NCI-H1930 (cell line): ENCODE measurements around the gene TMEM145.
"Not testable (repeated sequence)": the region's sequence is repeated elsewhere in the genome, so short reads cannot be mapped to it uniquely, and the experiment has no call there.

ENCODE experiments used
- DNase-seq, 2 experiments: peaks; one replicate each; lab custom pipeline; 2025; lab: John Stamatoyannopoulos, UW

Gene TMEM145

DNA sequence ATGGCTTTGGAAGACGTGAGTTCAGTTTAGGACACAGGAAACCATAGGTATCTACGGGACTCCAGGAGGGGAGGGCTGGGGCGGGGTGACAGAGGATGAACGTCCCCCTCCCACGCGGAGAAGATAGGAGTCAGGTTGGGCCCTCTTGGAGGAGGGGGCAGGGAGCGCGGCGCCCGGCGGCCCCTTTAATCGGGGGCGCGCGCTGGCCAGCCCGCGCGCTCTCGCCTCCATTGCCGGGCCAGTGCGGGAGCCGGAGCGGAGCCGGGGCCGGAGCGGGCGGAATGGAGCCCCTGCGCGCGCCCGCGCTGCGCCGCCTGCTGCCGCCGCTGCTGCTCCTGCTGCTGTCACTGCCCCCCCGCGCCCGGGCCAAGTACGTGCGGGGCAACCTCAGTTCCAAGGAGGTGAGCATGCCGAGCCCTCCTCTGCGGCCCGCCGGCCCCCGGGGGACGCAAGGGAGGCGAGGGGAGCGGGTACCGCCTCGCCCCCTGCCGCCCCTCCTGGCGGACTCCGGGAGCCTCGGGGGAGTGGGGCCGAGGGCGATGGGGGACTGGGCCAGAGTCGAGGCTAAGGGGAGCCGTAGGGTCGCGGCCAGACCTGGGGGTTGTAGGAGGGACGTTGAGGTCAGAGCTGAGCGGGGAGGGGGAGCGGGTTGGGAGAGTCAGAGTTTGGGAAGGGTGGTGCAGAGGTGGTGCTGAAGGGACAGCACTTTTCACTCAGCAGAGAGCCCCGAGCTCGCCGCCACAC, at the start of gene TMEM145:
Gene TMEM145, plus strand, starts transcription at position 214 of the 744 bp plus-strand sequence. Its CDS starts 68 bp downstream, at position 282.
- DNase-seq, result peak; percentile 39 to 59

DNA sequence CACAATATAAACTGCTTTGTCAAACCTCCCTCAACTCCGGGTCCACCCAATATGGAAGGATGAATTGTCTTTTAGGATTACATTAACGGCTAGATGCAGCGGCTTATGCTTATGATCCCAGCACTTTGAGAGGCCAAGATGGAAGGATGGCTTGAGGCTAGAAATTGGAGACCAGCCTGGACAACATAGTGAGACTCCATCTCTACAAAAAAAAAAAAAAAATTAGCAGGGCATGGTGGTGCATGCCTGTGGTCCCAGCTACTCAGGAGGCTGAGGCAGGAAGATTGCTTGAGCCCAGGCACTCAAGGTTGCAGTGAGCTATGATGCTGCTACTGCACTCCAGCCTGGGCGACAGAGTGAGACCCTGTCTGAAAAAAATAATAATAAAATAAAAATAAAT, 47.0 kb upstream of the TMEM145 start:
- not testable (repeated sequence) for DNase-seq

DNA sequence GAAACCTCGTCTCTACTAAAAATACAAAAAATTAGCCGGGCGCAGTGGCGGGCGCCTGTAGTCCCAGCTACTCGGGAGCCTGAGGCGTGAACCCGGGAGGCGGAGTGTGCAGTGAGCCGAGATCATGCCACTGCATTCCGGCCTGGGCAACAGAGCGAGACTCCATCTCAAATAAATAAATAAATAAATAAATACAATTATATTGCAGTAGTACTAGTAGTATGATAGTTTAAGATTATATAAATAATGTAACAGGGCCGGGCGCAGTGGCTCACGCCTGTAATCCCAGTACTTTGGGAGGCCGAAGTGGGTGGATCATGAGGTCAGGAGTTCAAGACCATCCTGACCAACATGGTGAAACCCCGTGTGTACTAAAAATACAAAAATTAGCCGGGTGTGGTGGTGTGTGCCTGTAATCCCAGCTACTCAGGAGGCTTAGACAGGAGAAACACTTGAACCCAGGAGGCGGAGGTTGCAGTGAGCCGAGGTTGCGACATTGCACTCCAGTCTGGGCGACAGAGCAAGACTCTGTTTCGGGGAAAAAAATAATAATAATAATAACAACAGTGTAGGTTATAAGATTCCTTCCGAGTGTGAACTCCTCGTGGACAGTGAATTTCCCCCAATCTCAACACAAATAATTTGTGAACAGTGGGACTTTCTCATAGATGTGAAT, 46.0 kb upstream of the TMEM145 start:
- DNase-seq, result not testable (repeated sequence)

DNA sequence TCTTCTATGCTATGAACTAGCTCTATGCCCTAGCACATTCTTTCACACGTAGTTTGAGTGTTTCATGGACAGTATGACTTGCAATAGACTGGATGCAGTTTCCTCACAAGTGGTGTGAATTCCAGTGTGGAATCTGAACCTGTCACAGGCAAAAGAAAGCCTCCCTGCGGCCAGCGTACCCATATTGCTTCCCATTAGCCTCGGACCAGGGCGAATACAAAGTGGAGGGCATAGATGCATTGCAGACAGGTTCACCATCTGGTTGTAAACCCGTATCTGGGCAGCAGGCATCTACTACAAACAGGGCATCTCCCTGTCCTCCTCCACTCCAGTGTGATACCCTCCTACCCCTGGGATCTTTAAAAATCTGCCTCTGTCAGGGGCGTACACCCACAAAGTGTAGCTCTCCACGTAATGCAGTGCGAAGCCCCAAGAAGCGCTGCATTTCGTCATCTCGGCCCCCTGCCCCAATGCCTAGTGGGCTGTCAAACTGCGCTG, 45.4 kb upstream of the TMEM145 start:
- DNase-seq, result no peak

DNA sequence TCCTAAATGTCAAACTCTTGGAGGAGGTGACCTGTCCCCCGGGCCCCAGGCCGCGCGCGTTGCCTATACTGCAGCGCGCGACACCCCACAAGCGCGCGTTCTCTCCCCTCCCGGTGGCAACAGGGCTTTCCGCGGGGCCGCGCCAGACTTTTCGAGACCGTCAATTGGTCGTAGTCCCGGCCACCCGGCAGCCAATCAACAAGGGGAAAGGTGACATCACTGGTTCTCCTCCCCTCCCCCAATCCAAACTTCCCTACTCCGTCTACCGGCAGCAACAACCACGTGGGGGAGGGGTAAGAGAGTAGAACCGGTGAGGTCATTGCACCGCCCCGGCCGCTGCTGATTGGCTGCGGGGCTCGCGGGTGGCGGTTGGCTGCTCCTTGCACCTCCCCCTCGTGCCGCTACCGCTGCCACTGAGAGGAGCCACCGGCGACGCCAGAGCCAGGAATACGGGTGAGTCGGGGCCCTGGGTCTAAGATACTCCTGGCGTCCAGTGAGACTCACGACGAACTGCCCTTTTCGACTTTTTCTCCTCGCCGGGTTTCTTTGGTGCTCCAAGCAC, 44.9 kb upstream of the TMEM145 start:
- peak; percentile 99 for DNase-seq

DNA sequence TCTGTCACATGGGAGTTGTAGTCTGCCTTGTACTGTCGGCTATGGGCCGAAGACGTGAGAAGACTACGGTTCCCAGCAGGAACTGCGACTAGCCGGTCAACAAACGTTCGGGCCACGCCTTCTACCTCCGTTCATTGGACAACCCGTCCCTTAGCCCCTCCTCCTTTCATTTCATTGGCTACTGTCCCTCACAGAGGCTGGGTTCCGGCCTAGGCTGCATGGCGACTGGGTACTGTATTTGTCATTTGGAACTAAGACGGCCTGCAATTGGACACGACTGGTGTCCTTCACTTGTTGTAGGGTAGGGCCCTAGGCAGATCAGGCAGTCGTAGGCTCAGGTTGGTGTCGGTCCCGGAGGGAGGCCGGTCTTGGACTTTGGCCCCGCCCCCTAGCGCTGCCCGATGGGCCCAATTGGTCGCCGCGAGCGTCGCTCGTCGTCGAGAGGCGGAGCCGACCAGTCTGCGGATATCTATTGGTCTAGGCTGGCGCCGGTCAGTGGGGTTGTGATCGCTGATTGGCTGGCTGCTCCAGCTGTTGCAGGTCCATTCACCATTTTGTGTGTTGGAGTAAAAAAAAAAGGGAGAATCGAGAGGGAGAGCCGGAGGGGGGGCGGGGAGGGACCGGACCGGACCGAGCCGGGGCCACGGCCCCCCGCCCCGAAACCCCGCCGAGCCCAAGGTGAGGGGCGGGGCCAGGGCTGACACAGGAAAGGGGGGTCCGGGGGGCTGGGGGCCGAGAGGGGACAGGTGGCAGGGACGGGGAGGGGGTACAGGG, 44.2 kb upstream of the TMEM145 start, which contains the start of gene CIC:
Gene CIC, plus strand, starts transcription at position 549 of the 774 bp plus-strand sequence. CDS start 2,532 bp downstream, outside the sequence.
- peak; percentile 100 for DNase-seq

DNA sequence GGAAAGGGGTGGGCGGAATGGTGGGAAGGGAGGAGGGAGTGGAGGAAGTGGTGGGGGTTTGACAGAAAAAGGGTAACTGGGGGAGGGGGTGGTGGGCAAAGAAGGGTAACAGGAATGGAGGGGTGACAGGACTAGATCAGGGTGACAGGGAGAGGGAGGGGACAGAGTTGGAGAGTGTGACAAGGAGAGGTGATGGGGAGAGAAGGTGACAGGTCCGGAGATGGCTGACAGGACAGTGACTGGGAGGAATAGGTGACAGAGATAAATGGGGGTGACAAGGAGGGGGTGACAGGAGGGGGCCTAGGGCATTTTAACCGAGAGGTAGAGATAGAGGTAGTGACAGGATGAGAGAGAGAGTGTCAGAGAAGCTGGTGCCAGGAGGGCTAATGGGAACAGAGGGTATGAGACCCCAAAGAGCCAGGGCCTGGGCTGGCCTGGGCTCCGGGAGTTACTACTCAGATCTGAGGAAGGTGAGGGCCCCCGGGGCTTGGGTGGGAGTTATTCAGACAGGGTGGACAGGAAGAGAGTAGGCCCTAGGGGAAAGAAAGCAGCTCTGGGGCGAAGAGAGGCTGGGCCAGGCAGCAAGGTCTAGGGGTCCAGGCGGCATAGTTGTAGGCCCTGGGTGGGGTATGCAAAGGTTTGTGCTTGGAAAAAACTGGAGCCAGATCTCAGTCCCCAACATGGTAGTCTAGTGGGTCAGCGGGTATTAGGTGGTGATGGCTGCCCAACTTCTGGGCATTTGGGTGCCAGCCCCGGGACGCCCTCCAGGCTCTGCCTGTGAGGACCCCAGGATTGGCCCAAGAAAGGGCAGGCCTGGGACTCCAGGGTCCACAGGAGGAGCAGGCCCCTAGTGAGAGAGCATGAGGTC, 43.4 kb upstream of the TMEM145 start:
- no peak for DNase-seq

DNA sequence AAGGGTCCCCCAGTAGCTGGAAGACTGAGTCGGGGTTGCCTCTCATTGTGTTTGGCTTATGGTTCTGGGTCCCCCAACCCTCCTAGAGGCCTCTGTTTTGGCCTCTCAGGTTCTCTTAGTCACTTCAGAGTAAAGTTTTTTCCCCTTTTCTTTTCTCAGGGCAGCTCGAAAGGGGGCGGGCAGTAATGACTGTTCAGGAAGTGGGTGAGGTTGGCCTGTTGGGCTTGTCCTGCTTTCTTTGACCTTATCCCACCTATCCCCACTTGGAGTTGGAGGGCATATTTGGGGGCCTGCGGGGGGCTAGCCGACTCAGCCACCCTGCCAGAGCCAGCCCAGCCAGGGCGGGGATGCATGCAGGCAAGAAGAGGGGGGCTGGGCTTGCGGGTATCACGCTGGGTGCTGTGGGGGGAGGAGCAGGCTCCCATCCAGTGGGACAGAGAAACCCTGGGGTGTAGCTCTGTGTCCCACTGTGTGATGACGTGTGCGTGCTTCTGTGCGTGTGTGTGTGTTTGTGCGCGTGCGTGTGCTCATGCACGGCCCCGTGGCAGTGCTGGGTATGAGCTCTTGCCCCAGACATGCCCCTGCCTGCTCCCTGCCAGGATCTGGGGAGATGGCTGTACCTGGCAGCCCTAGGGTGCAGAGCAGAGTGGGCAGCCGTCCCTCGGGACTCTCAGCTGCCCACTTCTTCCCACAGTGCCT, 42.6 kb upstream of the TMEM145 start:
- DNase-seq, result no peak

DNA sequence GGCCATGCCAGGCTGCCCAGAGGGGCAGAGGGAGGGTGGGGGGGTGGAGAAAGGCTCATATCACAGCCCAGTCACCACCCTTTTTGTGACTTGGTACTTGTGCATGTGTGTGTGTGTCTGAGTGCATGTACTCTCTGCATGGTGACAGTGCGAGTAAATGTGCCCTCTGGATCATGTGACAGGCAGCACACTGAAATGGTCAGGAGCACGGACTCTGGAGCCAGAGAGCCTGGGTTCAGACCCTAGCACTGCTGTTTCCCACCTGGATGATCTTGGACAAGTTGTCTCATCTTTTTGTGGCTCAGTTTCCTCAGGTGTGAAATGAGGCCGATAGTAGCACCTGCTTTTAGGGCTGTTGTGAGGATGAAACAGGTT, 42.1 kb upstream of the TMEM145 start:
- no peak for DNase-seq

DNA sequence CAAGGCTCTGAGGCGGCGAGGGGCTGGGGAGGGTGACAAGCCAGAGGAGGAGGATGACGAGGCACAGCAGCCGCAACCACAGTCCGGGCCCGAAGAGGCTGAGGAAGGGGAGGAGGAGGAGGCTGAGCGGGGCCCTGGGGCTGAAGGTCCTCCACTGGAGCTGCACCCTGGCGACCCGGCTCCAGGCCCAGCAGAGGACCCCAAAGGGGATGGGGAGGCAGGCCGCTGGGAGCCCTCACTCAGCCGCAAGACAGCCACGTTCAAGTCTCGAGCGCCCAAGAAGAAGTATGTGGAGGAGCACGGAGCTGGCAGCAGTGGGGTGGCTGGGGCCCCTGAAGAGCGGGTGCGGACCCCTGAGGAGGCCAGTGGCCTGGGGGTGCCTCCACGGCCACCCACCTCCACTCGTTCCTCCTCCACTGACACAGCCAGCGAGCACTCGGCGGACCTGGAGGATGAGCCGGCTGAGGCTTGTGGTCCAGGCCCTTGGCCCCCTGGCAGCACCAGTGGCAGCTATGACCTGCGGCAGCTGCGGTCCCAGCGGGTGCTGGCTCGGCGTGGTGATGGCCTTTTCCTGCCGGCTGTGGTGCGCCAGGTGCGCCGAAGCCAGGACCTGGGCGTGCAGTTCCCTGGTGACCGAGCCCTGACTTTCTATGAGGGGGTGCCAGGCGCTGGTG, 41.1 kb upstream of the TMEM145 start:
- DNase-seq, result no peak

DNA sequence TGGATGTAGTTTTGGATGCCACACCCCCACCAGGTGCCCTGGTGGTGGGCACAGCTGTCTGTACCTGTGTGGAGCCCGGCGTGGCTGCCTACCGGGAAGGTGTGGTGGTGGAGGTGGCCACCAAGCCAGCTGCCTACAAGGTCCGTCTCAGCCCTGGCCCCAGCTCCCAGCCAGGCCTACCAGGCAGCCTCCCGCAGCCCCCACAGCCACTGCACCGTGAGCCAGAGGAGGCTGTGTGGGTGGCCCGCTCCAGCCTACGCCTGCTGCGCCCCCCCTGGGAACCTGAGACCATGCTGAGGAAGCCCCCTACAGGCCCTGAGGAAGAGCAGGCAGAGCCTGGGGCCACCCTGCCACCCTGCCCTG, 40.6 kb upstream of the TMEM145 start:
- DNase-seq, result no peak

DNA sequence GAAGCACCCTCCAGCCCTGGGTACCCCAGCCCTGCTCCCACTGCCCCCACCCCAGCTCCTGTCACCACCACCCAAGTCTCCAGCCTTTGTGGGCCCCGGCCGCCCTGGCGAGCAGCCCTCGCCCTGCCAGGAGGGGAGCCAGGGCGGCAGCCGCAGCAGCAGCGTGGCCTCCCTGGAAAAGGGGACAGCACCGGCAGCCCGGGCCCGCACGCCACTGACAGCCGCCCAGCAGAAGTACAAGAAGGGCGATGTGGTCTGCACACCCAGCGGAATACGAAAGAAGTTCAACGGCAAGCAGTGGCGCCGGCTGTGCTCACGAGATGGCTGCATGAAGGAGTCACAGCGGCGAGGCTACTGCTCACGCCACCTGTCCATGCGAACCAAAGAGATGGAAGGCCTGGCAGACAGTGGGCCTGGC, 40.1 kb upstream of the TMEM145 start:
- no peak for DNase-seq

DNA sequence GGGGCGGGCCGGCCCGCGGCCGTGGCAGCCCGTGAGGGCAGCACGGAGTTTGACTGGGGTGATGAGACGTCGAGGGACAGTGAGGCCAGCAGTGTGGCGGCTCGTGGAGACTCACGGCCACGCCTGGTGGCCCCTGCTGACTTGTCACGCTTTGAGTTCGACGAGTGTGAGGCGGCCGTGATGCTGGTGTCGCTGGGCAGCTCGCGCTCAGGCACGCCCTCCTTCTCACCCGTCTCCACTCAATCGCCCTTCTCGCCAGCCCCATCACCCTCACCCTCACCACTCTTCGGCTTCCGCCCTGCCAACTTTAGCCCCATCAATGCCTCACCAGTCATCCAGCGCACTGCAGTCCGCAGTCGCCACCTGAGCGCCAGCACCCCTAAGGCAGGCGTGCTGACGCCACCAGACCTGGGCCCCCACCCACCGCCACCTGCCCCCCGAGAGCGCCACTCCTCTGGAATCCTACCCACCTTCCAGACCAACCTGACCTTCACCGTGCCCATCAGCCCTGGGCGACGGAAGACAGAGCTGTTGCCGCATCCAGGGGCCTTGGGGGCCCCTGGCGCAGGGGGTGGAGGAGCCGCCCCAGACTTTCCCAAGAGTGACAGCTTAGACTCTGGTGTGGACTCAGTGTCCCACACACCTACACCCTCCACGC, 39.6 kb upstream of the TMEM145 start:
- DNase-seq, result no peak

DNA sequence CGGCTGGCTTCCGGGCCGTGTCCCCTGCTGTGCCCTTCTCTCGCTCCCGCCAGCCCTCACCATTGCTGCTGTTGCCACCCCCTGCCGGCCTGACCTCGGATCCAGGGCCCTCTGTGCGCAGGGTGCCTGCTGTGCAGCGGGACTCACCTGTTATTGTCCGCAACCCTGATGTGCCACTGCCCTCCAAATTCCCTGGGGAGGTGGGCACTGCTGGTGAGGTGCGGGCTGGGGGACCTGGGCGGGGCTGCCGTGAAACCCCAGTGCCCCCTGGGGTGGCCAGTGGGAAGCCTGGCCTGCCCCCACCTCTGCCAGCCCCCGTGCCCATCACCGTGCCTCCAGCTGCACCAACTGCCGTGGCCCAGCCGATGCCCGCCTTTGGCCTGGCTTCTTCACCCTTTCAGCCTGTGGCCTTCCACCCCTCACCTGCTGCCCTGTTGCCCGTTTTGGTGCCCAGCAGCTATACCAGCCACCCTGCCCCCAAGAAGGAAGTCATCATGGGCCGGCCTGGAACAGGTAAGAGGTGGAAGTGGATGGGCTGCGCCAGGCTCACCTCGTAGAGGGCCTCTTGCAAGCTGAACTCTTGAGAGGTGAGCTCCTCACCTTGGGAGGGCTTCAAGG, 38.9 kb upstream of the TMEM145 start:
- no peak for DNase-seq

DNA sequence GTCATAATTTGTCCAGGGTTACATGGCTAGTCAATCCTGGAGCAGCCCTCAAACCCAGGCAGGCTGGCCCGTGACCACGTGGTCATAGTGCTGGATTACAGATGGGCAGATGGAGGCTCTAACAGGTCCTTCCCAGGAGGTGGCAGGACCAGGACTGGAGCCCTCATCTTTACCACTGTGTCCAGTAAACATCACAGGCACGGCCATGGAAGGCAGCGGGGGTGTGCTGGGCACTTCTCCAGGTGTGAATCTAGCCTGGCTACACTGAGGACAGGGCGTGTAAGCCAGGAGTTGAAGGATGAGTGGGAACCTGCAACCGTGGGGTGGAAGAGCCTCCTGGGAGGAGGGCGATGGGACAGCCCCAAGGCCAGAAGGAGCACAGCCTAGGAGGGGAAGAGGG, 38.0 kb upstream of the TMEM145 start:
- DNase-seq, result no peak

DNA sequence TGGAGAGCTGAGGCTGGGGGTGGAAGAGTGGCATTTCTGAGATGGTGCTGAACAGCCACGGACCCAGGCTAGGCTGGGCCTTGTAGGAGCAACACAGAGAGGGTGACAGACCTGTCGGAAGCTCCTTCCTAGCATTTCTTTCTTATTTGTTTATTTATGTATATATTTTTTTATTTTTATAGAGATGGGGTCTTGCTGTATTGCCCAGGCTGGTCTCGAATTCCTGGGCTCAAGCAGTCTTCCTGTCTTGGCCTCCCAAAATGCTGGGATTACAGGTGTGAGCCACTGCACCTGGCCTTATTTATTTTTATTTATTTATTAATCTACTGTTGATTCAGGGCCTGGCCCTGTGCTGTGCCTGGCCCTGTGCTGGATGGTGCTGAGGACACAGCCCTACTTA, 37.6 kb upstream of the TMEM145 start:
- DNase-seq, result no peak

DNA sequence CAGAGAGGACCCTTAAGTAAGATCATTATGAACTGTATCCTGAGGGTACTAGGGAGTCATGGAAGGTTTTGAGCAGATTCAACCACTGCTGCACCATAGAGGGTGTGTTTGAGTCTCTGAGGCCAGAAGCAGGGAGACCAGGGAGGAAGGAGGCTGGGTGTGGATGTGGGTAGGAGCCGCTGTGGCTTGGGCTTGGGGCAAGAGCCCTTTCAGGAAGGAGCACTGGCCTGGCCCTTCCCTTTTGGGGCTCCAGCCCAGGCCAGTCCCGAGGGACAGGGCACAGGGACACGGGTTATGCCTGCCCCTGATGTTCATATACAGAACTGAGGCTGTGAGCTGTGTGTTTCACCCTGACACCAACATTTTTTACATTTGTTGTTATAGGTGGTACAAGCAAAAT, 36.8 kb upstream of the TMEM145 start:
- no peak for DNase-seq

DNA sequence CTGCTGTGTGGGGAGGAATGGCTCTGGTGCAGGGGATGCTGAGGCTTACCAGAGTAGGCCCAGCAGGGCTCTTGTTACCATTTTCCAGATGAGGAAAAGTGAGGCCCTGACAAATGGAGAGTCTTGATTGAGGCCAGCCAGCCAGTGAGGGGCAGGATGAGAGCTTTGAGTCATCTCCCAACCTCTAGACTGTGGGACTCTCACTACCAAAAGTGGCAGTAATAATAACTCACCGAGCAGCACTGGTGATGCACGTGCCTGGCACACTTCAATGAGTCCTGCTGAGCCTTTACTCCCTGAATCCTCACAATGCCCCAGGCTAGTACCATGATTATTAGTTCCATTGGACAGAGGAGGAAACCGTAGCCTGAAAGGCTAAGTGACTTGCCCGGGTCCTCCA, 36.3 kb upstream of the TMEM145 start:
- DNase-seq, result no peak

DNA sequence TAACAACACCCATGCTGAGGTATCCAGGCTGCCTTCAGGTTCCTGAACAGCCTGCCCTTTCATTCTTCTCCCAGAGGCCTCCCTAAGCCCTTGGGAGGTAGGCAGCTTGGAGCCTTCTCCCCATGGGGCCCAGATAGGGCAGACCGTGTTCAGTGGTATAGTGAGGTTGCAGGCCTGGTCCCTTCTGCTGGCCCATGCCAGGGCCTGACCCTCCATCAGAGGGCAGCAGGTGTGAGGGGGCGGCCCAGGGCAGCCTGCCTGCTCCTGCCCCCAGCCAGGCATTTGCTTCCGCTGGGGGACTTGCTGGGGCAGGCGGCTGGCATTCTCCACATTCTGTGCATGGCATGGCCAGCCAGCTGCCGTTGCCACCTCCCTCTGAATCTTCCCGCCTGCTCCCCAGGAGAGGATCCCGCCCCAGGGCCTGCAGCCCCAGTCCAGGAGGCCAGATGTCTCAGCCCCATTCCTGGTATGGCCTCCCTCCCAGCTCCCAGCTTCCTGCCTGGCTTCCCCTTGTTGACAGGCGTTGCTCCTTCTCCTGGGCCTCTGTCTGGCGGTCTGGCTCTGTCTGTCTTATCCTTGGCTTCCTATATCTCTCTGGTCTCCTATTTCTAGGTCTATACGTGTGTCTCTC, 35.2 kb upstream of the TMEM145 start:
- DNase-seq, result no peak
